Loucy (cell line): ENCODE measurements around the gene CTCFL.

ENCODE experiments used
- CTCF ChIP-seq: fragments of 200-600 bp; sonication (generic); conservative IDR thresholded peaks from 2 replicates; pipeline ENCODE4 v1.5.1; 2014; ENCODE audit warnings: mild to moderate bottlenecking, antibody characterized with exemption, low read length
- EZH2phosphoT487 ChIP-seq: fragments of 200-600 bp; IDR thresholded peaks from 2 replicates; pipeline ENCODE4 v1.6.1; 2018; ENCODE audit warnings: antibody characterized with exemption, mild to moderate bottlenecking, moderate library complexity, borderline replicate concordance

- TF ChIP-seq CTCF (no peak), EZH2phosphoT487 (no peak)
Measured at GRCh38 chr20:57476641-57477461, 48.1 kb downstream of the CTCFL start.
